ENCODE measurements around the gene SLC22A1.

DNA sequence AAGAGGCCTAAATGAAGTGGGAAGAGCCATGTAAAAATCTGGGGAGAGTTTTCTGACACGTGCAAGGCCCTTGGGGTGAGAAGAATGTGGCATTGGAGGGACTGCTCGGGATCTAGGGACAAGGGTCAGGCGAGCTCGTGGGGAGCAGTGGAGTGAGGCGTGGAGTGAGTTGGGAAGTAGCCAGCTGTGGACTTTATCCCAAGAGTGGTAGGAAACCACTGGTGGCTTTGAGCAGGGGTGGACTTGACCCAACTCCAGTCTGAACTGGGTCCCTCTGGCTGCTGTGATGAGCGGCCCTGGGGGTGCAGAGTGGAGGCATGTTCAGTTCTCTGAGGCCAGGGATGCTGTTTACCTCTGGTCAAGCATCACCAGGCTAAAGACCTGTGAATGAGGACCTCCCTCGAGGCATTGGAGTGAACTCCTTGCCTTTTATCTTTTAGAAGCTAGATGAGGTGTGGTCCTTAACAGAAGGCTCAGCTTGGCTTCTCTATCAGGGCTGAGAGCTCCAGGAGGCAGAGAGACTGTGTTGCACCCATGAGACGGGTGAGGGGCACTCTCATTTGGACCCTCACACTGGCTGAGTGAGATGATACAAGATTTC, 20.6 kb downstream of the SLC22A1 start:
- TF ChIP-seq EP300 (IDR thresholded peaks at IDR 0.05; ENCODE audit: low read depth in 2 of 2, low read length in 2 of 2) = no peak
- no peak for TF ChIP-seq EP300 (CRISPR knock-in tag; IDR thresholded peaks at IDR 0.05; ENCODE audit: borderline replicate concordance)
- TF ChIP-seq POLR2AphosphoS5 (IDR thresholded peaks at IDR 0.05; ENCODE audit: low read depth, low read length) = no peak
- no peak for TF ChIP-seq RFX5 (IDR thresholded peaks at IDR 0.05; ENCODE audit: low read depth, low read length)
- TF ChIP-seq, protein P1, sequence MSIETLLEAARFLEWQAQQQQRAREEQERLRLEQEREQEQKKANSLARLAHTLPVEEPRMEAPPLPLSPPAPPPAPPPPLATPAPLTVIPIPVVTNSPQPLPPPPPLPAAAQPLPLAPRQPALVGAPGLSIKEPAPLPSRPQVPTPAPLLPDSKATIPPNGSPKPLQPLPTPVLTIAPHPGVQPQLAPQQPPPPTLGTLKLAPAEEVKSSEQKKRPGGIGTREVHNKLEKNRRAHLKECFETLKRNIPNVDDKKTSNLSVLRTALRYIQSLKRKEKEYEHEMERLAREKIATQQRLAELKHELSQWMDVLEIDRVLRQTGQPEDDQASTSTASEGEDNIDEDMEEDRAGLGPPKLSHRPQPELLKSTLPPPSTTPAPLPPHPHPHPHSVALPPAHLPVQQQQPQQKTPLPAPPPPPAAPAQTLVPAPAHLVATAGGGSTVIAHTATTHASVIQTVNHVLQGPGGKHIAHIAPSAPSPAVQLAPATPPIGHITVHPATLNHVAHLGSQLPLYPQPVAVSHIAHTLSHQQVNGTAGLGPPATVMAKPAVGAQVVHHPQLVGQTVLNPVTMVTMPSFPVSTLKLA (IDR thresholded peaks at IDR 0.05) = no peak
- TF ChIP-seq, protein P2, sequence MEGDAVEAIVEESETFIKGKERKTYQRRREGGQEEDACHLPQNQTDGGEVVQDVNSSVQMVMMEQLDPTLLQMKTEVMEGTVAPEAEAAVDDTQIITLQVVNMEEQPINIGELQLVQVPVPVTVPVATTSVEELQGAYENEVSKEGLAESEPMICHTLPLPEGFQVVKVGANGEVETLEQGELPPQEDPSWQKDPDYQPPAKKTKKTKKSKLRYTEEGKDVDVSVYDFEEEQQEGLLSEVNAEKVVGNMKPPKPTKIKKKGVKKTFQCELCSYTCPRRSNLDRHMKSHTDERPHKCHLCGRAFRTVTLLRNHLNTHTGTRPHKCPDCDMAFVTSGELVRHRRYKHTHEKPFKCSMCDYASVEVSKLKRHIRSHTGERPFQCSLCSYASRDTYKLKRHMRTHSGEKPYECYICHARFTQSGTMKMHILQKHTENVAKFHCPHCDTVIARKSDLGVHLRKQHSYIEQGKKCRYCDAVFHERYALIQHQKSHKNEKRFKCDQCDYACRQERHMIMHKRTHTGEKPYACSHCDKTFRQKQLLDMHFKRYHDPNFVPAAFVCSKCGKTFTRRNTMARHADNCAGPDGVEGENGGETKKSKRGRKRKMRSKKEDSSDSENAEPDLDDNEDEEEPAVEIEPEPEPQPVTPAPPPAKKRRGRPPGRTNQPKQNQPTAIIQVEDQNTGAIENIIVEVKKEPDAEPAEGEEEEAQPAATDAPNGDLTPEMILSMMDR (CRISPR knock-in tag; IDR thresholded peaks at IDR 0.05) = no peak
- TF ChIP-seq TBP (CRISPR knock-in tag; IDR thresholded peaks at IDR 0.05) = no peak

Measured in HepG2 (cell line).